CD4-positive, alpha-beta T cell treated with Interleukin-10 for 1 hour (primary cell): ENCODE results near the gene SLC16A8.
"Not testable (repeated sequence)": the region's sequence is repeated elsewhere in the genome, so short reads cannot be mapped to it uniquely, and the experiment has no call there.

ENCODE experiments used
- DNase-seq: peaks from one replicate; pipeline ENCODE4 v3.0.0-alpha.2; 2020

SLC16A8 gene

GRCh38 chr22:38041760-38042487 lies 42.1 kb downstream of the SLC16A8 start:
- no peak for DNase-seq

- DNase-seq = no peak
Measured at GRCh38 chr22:38040953-38041759, 42.8 kb downstream of the SLC16A8 start.

DNA sequence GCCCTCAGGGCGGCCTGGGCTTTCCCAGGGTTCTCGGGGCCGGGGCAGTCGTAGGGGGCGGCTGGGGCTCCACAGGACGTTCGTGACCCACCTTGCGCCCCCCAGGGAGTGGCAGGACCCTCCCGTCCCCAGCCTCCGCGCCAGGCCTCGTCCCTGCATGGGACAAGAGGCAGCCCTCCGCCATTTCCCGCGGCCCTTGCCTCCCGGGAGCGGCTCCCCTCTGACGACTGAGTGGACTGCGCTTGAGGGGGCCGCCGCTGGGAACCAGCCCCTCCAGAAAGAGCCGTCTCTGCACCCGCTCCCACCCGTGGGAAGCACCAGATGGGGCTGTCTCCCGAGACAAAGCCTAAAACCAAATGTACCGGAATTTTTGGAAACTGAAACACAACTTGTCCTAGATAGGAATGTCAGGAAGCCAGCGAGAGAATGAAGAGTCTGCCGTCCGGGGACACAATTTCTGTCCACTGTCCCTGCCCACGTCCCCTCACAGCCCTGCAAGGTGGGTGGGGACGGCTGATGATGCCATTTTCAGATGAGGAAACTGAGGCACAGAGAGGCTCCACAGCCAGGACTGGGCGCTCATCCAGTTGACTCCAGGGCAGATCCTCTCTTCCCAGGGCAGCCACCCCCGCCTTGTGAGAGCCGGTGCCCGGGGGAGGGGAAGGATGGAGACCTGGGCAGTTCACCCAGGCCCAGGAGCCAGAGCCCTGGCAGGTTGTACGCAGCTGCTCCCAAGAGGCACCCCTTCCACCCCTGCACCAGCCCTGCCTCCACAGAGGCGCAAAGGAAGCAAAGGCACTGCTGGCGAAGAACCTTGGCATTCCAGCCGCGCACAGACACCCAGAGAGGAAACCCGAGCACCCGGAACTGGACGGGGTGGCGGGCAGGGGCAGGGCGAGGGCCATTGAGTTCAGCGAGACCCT lies 44.8 kb downstream of the SLC16A8 start:
- DNase-seq = no peak

DNA sequence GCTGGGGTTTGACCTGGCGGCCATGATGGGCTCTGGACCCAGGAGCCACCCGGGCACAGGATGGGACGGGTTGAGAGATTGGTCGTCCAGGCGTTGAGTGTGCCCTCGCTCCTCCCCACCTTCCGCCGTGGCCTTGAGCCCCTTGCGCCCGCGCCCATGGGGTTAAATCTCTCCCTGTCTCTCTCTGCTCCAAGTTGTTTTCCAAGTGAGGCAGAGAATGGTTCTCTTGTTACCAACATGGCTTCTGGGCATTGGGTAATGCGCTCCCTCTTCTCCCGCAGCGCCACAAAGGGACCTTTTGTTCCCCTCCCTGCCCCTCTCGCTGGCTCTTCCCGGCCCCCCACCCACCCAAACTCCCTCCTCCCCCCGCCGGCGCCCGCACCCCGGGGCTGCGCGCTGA lies 45.6 kb downstream of the SLC16A8 start:
- DNase-seq = no peak

DNA sequence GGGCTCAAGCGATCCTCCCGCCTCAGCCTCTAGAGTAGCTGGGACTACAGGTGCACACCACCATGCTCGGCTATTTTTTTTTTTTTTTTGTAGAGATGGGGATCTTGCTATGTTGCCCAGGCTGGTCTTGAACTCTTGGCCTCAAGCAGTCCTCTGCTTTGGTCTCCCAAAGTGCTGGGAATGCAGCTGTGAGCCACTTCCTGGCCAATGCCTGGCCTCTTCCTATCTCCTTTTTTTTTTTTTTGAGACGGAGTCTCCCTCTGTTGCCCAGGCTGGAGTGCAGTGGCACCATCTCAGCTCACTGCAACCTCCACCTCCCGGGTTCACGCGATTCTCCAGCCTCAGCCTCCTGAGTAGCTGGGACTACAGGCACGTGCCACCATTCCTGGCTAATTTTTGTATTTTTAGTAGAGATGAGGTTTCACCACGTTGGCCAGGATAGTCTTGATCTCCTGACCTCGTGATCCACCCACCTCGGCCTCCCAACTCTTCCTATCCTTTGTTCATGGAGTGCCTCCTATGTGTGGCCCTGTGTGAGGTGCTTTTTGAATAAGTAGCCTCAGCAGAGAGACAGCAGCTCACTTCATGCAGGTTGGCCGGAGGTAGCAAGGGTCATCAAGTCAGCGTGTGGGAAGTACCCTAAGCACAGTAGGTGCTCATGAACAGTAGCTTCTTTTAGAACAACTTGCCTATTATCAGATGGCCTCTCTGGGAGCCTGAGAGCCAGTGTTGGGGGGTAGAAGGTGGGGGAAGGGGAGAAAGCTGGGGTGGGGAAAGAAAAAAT lies 46.4 kb downstream of the SLC16A8 start:
- DNase-seq = not testable (repeated sequence)

DNA sequence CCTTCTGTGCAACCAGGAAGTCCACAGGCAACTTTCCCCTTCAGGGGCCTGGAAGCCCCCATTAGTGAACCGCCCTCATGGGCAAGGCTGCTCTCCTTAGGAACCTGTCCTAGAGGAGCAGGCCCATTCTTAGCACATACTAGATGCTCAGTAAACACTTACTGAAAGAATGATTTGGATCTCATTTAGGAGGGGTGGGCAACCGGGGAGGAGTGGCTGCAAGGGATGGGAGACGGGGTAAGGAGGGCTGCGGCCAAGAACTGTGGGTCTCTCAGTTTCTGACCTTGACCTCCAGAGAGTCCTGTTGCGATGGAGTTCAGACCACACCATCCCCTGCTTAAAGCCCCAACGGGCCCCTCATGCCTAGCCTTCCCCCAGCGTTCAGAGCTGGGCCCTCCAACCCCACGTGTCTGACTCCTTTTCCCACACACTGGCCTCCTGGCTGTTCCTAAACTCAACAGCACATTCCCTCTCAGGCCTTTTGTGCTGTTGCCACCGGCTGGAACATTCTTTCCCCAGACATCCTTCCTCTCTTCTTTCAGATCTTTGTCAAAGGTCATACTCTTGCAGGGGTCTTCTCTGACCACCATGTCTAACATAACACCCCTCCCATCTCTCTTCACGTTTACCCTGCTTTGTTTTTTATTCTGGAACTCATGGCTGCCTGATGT lies 47.5 kb downstream of the SLC16A8 start:
- no peak for DNase-seq

GRCh38 chr22:38035530-38035885 lies 48.5 kb downstream of the SLC16A8 start:
- no peak for DNase-seq

- no peak for DNase-seq
Measured at GRCh38 chr22:38034884-38035529, 49.0 kb downstream of the SLC16A8 start.

GRCh38 chr22:38034278-38034882 lies 49.6 kb downstream of the SLC16A8 start:
- DNase-seq = no peak

GRCh38 chr22:38033522-38034277 lies 50.3 kb downstream of the SLC16A8 start:
- no peak for DNase-seq

DNA sequence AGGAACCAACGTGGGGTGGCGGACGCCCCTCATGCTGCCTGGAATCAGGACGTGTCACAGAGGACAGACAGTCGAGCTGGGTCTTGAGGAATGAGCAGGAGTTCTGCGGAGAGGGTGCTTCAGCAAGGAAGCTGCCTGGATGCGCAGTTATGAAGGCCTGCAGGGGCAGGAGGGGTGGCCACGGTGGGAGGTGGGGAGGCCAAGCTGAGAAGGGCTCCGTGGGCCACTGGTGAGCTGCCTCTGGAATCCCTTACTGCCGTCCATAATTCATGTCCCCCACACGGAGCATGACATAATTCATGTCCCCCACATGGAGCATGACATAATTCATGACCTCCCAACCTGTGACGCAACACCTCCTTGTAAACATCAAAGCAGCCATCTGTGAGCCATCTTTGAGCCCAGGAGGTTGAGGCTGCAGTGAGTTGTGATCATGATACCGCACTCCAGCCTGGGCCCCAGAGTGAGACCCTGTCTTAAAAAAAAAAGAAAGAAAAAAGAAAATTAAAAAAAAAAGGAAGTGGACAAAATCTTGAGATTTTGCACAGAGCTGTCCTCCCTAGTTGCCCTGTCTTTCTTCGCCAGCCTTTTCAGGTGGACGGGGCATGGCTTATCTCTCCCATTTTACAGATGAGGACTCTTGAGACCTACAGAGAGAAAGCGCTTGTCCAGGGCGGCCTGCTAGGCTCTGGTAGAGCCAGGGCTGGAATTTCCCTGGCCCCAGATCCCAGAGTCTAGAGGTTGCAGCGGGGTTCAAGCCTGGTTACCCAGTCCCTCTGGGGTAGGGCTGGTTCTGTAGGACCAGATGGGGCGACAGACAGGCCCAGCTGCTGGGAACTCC lies 51.1 kb downstream of the SLC16A8 start:
- DNase-seq = no peak

- DNase-seq = no peak
Measured at GRCh38 chr22:38031491-38031890, 52.5 kb downstream of the SLC16A8 start.

DNA sequence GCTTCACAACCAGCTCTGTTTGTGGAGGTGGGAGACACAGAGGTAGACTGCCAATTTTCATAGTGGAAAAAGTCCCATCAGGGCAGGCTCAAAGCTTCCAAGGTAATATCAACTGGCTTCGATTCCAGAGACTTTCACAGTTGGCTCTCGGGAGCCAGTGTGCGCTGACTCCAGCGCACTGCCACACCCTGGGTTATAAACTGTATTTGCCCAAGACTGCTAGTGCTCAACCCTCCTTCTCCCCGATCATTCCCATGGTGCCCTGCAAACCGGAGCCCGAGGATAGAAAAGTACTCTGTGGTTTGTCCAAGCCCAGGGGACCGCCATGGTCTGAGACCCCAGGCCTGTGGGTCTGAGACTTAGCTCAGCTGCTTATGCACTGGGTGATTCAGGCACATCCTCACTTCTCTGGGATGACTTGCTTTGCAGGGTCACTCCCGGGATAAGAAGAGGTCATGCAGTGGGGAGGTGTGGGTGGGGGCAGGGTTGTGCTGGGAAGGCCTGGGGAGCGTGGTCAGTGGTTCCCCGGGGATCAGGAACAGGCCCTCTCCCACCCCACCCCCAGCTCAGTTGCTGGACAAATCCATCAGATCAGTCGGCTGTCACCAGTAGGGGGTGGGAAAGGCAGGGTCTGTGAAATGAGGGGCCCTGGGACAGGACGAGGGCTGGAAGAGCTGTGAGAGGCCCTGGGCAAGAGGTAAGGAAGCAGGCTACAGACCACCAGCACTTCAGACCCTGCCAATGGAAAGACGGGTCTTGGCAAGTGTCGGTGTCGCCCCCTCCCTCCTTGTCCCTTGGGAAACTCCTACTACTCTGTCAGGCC lies 53.5 kb downstream of the SLC16A8 start:
- no peak for DNase-seq

DNA sequence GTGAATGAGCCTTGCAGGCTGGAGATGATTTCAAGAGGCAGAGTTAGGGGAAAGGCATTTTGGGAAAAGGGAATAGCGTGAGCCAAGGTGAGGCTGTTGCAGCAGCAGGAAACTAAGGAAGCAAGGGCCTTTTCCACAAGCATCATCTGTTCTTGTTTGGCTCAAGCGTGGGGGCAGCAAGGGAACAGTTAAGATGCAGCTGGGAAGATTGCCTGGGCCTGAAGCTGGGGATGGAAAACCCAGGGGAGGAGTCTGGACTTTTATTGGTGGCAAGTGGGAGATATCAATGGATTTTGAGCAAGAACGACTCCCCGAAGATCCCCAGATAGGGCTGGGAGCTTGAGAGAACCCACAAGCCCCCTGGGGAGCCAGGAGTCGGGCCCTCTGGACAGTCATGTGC lies 54.1 kb downstream of the SLC16A8 start:
- no peak for DNase-seq

- no peak for DNase-seq
Measured at GRCh38 chr22:38029370-38029769, 54.6 kb downstream of the SLC16A8 start.

DNA sequence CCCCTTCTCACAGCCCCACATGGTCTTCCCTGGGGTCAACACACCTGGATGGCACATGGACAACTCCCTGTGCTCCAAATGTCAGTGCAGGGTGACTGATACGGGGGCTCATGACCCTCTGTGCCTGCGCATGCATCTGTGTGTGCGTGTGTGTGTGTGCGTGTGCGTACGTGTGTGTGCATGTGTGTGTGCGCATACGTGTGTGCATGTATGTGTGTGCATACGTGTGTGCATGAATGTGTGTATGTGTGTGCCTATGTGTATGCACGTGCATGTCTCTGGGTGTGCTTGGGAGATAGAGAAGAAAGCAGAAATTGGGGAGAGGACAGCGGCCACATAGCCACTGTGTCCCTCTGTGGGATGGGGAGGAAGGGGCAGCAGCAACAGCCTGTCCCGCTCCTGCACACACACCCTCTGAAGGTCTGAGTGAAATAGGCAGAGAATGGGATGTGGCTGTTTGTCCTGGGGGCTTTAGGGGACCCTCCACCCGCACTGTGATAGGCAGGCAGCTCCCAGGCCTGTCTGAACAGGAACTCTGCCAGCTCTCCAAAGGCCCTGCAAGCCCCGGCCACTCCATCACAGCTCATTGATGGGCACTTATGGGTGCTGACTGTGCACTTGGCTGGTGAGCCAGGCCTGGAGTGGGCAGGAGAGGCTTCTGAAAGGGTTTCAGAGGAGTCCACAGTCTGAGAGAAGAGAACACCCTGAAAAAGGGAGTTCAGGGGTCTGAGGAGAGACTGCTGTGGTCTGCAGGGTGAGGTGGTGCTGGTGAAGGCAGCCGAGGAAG lies 55.4 kb downstream of the SLC16A8 start:
- DNase-seq = no peak
